ENCODE results near the gene ST7.

GRCh38 chr7:116924741-116925140 lies 28.6 kb upstream of the ST7 start:
- TF ChIP-seq CTCF (IDR thresholded peaks at IDR 0.05) (no peak), POLR2AphosphoS5 (IDR thresholded peaks at IDR 0.05) (no peak), EP300 (IDR thresholded peaks at IDR 0.05; ENCODE audit: low read depth) (no peak)

All from transverse colon (tissue), 4 donors.